Measurements from ENCODE around the gene PJVK. TPM values are rescaled to one million over a fixed set of nuclear protein-coding genes. Genes with fewer than 3 reads are reported as not detected.

PJVK gene
- total RNA-seq, 2 experiments from 2014 or later: 4.0 to 6.9 TPM

DNA sequence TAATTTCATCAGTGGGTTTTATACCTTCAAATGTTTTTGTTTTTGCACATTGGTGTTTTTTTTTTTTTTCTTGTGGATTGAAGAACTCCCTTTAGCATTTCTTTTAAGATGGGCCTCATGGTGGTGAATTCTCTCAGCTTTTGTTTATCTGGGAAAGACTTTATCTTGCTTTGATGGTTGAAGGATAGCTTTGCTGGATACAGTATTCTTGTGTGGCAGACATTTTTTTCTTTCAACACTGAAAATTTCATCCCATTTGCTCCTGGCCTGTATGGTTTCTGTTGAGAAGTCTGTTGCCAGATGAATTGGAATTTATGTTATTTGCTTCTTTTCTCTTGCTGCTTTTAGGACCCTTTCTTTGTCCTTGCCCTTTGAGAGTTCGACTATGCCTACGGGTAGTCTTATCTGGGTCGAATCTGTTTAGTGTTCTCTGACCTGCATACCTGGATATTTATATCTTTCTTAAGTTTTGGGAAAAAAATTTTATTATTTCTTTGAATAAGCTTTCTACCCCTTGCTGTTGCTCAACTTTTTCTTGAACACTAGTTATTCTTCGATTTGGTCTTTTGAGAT is 25.8 kb upstream of the PJVK start:
- ChIA-PET CTCF (ENCODE audit: unreplicated experiment) (no interaction called here), POLR2A (interaction anchor here (0.7 kb wide), 1 partner anchor 192 kb away, joined by 3 read pairs; no protein-coding TSS in a partner anchor)
- Histone ChIP-seq H3K36me3 (ENCODE audit: insufficient read depth, low read length) (peaks cover 19% of the 10 kb centered on the region), H3K79me2 (ENCODE audit: insufficient read depth, low read depth, low read length) (no peaks in the 10 kb centered on the region), H3K9me3 (ENCODE audit: low read length) (no peaks in the 10 kb centered on the region), H3K4me1 (ENCODE audit: insufficient read depth, low read length, poor library complexity, severe bottlenecking) (no peaks in the 10 kb centered on the region), H3K4me2 (ENCODE audit: low read length) (no peak overlapping the region), H3K27ac (ENCODE audit: low read depth, low read length, poor library complexity, severe bottlenecking) (no peak overlapping the region), H2AFZ (ENCODE audit: low read length) (no peak overlapping the region), H3K9me2 (ENCODE audit: insufficient read depth, low read length) (no peaks in the 10 kb centered on the region), H3K4me3 (ENCODE audit: low read depth, low read length, poor library complexity, severe bottlenecking) (no peak overlapping the region), H4K20me1 (ENCODE audit: insufficient read depth, low read length) (no peaks in the 10 kb centered on the region)
- intact Hi-C loops (cut with micrococcal nuclease; ENCODE audit: unreplicated experiment): no loop called here
- TF ChIP-seq EZH2phosphoT487 (IDR thresholded peaks at IDR 0.05; ENCODE audit: borderline replicate concordance, low read depth, low read length): no peak
- TF ChIP-seq, protein P1, sequence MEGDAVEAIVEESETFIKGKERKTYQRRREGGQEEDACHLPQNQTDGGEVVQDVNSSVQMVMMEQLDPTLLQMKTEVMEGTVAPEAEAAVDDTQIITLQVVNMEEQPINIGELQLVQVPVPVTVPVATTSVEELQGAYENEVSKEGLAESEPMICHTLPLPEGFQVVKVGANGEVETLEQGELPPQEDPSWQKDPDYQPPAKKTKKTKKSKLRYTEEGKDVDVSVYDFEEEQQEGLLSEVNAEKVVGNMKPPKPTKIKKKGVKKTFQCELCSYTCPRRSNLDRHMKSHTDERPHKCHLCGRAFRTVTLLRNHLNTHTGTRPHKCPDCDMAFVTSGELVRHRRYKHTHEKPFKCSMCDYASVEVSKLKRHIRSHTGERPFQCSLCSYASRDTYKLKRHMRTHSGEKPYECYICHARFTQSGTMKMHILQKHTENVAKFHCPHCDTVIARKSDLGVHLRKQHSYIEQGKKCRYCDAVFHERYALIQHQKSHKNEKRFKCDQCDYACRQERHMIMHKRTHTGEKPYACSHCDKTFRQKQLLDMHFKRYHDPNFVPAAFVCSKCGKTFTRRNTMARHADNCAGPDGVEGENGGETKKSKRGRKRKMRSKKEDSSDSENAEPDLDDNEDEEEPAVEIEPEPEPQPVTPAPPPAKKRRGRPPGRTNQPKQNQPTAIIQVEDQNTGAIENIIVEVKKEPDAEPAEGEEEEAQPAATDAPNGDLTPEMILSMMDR (conservative IDR thresholded peaks at IDR 0.05; ENCODE audit: low read length): no peak
- DNase-seq (ENCODE audit: low spot score): no peak
- BruUV-seq (replicated peaks): no TSS peak

DNA sequence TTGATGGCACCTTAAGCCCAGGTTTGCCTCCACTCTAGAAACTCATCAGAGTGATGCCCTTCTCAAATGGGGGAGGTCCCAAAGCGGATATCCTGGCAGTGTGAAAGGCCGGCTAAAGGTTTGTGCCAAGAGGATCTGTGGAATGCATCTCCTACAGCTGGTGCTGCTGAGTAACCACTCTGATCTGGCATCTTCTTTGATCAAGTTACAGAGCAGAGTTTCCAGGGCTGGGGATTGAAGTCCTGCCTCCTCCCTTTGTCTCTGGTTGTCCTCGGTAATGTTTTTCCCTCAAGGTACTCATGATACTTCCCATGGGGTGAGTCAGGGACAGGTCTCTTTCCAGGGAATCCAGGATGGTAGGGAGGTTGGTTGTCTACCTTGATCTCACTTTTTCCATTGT is 24.8 kb upstream of the PJVK start:
- H3K4me2 ChIP-seq (ENCODE audit: low read length): no peak overlapping the region
- no peak for TF ChIP-seq EZH2phosphoT487 (IDR thresholded peaks at IDR 0.05; ENCODE audit: borderline replicate concordance, low read depth, low read length)
- TF ChIP-seq, protein P1 (conservative IDR thresholded peaks at IDR 0.05; ENCODE audit: low read length): no peak
- no peaks in the 10 kb centered on the region for H3K4me1 ChIP-seq (ENCODE audit: insufficient read depth, low read length, poor library complexity, severe bottlenecking)
- intact Hi-C loops (cut with micrococcal nuclease; ENCODE audit: unreplicated experiment): no loop called here
- no peaks in the 10 kb centered on the region for H3K79me2 ChIP-seq (ENCODE audit: insufficient read depth, low read depth, low read length)
- peaks cover 29% of the 10 kb centered on the region for H3K36me3 ChIP-seq (ENCODE audit: insufficient read depth, low read length)
- ChIA-PET CTCF (ENCODE audit: unreplicated experiment) (no interaction called here), POLR2A (no interaction called here)
- no peak overlapping the region for H2AFZ ChIP-seq (ENCODE audit: low read length)
- H3K9me2 ChIP-seq (ENCODE audit: insufficient read depth, low read length): no peaks in the 10 kb centered on the region
- H4K20me1 ChIP-seq (ENCODE audit: insufficient read depth, low read length): no peaks in the 10 kb centered on the region
- H3K27ac ChIP-seq (ENCODE audit: low read depth, low read length, poor library complexity, severe bottlenecking): no peak overlapping the region
- BruUV-seq (replicated peaks): no TSS peak
- DNase-seq (ENCODE audit: low spot score): no peak
- H3K4me3 ChIP-seq (ENCODE audit: low read depth, low read length, poor library complexity, severe bottlenecking): no peak overlapping the region
- H3K9me3 ChIP-seq (ENCODE audit: low read length): no peaks in the 10 kb centered on the region

DNA sequence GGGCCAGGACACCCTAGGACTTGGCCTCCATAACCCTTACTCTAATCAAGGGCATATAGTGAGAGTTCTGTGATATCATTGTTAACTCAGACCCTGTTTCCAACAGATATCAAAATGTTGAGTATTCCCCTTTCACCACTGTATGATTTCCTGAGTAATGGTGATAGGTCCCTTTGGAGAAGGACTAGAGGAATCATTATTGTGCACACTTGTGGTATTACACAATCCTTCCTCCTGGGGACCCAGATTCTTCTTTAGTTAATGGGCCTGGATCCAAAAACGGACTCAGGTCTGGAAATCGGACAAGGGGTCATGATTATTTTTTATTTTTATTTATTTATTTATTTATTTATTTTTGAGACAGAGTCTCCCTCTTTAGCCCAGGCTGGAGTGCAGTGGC is 23.7 kb upstream of the PJVK start:
- no peak for TF ChIP-seq EZH2phosphoT487 (IDR thresholded peaks at IDR 0.05; ENCODE audit: borderline replicate concordance, low read depth, low read length)
- TF ChIP-seq, protein P1 (conservative IDR thresholded peaks at IDR 0.05; ENCODE audit: low read length): no peak
- H2AFZ ChIP-seq (ENCODE audit: low read length): no peak overlapping the region
- POLR2A ChIA-PET: interaction anchor here (1.4 kb wide), 1 partner anchor 8 kb away, joined by 4 read pairs; no protein-coding TSS in a partner anchor
- CTCF ChIA-PET (ENCODE audit: unreplicated experiment): no interaction called here
- H3K79me2 ChIP-seq (ENCODE audit: insufficient read depth, low read depth, low read length): no peaks in the 10 kb centered on the region
- H3K9me2 ChIP-seq (ENCODE audit: insufficient read depth, low read length): no peaks in the 10 kb centered on the region
- no peak overlapping the region for H3K4me3 ChIP-seq (ENCODE audit: low read depth, low read length, poor library complexity, severe bottlenecking)
- H3K9me3 ChIP-seq (ENCODE audit: low read length): no peaks in the 10 kb centered on the region
- BruUV-seq (replicated peaks): no TSS peak
- H3K27ac ChIP-seq (ENCODE audit: low read depth, low read length, poor library complexity, severe bottlenecking): no peak overlapping the region
- no peak overlapping the region for H3K4me2 ChIP-seq (ENCODE audit: low read length)
- intact Hi-C loops (cut with micrococcal nuclease; ENCODE audit: unreplicated experiment): no loop called here
- H3K36me3 ChIP-seq (ENCODE audit: insufficient read depth, low read length): peaks cover 40% of the 10 kb centered on the region
- no peaks in the 10 kb centered on the region for H4K20me1 ChIP-seq (ENCODE audit: insufficient read depth, low read length)
- DNase-seq (ENCODE audit: low spot score): no peak
- no peaks in the 10 kb centered on the region for H3K4me1 ChIP-seq (ENCODE audit: insufficient read depth, low read length, poor library complexity, severe bottlenecking)

All from OCI-LY7 (cell line).